COR-L47 (cell line): ENCODE data around the gene DOCK1.

Source experiments
- DNase-seq: peaks from one replicate; lab custom pipeline; 2025; lab: John Stamatoyannopoulos, UW

Gene DOCK1

DNA sequence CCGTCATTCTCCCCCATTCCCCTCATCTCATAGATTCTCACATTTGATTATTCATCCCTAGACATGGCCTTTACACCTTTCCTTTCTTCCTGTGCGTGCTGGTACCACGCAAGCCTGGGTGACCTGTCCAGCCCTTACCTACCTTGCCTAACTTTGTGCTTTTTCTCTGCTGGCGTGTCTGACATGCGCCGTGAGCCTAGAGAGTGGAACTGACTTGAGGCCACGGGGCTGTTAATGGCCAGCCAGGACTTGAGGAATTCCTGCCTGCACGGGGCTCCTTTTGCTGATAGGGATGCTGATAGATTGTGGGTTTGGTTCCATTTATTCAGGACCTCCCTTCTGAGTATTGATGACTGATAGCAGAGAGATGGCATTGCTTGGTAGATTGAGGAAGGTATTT lies 134.2 kb downstream of the DOCK1 start:
- no peak for DNase-seq

DNA sequence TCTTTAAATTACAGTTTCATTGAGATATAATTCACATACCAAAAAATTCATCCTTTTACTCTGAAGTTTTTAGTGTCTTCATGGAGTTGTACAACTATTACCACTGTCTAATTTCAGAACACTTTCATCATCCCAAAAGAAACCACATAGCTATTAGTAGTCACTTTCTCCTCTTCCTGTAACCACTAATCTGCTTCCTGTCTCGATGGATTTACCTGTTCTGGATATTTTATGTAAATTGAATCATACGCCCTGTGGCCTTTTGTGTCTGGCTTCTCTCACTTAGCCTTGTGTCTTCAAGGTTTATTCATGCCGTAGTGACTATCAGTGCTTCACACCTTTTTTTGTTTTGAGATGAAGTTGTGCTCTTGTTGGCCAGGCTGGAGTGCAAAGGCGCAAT lies 135.5 kb downstream of the DOCK1 start:
- no peak for DNase-seq

DNA sequence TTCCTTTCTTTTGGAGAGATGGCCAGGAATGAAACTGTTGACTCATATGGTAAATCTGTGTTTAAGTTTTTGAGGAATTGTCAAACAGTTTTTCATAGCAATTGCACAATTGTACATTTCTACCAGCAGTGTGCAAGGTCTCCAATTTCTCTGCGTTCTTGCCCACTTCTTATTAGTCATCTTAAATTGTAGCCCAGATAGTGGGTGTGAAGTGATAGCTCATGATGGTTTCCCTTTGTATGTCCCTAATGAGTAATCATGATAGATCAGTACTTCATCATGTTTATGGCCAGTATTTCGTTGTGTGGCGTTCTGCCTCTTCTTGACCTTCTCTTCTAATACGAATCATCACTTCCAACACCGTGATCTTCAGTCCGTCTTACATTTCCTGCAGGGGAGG lies 136.3 kb downstream of the DOCK1 start:
- no peak for DNase-seq

DNA sequence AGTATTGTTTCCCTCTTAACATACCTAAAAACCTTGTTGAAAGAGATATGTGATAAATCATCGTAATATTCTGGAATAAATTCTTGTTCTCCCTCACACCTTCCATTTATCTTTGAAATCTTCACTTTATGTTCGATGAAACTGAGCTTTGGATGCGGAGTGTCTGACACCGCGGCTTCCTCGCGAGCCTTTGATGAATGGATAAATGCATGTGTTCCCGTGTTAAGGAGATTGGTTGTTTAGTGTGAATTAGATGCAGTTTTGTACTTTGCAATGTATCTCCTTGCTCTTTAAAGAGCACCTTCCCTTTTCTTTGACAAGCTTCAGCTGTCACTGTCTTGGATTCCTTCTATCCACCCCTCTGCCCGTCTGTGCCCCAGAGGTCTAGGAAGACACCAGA lies 138.1 kb downstream of the DOCK1 start:
- no peak for DNase-seq

DNA sequence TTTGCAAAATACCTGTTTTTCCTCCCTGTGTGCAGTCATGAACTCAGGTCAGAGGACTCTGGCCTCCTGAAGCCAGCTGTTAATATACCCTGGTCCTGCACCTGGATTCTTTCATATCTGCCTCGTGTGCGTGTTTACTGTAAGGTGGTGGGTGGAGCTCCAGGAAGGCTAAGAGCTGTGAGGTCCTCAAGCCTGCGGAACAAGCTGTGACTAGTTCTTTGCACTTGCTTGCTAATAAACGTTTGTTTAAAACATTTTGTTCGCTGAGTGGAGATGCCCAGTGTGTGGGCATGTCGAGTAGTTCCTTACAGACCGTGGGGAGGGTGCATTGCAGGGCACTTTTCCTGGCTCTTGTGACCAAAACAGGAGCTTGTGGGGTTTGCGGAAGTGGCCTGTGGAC lies 139.0 kb downstream of the DOCK1 start:
- DNase-seq, result no peak

DNA sequence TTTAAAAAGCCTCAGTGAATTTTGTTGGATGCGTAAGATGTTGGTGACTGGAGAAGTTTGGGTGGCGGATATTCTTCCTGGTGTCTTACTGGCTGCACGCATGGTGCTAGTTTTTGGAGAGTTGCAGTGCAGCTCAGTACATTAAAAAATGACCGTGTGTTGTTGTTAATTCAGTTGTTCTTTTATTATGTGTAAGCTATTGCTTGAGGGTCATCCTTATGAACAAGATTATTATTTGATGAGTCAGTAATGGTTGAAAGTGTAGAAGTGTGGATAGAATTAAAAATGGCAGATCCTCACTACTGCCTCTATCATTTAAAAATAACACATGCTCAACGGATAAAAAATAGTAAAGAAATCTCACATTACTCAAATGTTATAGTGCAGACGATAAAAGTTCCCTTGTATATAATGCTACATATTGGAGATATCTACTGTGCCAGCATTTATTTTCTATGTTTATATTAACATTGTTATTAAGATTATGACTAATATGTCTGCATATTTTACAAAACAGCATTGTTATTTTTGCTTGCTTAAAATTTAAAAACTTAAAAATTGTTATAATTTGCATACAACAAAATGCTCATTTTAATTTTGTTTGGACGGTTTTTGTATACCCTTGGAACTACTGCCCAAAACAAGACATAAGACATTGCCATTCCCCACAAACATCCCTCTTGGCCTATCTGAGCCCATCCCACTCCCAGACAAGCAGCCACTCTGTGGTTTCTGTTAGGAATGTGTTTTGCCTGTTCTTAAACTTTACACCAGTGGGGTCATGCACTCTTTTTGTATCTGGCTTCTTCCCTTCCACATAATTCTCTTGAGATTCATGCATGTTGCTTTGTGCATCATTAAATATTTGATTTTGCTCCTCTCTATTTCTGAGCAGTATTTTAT lies 142.0 kb downstream of the DOCK1 start:
- no peak for DNase-seq

DNA sequence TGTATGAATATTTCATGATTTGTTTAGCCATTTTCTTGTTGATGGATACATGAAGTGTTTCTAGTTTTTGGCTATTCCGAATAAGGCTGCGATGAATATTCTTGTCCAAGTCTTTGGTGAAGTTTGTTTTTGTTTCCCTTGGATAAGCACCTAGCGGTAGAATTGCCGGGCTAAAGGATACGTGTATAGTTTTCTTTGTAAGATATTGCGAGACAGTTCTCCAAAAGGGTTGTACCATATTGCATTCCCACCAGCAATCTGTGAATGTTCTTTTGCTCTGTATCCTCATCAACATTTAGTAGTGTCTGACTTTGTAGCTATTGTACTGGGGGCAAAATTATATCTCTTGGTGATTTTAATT lies 142.6 kb downstream of the DOCK1 start:
- no peak for DNase-seq

DNA sequence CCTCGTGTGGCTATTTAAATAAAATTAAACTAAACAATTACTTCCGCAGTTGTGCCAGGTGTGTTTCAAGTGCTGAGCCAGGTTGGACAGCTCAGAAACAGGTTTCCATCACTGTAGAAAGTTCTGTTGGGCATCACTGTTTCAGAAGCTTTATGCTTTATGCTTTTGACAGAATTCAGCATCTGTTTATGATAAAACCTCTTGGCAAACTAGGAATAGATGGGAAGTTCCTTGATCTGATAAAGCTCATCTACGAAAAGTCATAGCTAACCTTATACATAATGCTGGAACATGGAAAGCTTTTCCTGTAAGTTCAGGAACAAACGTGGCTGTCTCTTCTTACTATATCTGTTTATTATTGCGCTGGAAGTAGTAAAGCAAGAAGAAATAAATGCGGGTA lies 143.4 kb downstream of the DOCK1 start:
- DNase-seq, result no peak

DNA sequence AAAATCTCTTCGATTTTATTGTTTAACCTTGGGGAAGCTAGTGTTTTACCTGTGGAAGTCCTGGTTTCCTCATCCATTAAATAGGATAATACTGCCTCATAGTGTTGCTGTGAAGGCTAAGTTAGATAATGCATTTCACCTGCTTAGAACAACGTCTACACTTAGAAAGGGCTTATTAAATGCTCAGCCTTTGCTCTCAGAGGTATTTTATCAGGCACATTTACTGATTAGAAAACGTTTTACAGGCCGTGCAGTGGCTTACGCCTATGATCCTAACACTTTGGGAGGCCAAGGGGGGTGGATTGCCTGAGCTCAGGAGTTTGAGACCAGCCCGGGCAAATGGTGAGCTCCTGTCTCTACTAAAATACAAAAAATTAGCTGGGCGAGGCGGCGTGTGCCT lies 146.8 kb downstream of the DOCK1 start:
- no peak for DNase-seq

DNA sequence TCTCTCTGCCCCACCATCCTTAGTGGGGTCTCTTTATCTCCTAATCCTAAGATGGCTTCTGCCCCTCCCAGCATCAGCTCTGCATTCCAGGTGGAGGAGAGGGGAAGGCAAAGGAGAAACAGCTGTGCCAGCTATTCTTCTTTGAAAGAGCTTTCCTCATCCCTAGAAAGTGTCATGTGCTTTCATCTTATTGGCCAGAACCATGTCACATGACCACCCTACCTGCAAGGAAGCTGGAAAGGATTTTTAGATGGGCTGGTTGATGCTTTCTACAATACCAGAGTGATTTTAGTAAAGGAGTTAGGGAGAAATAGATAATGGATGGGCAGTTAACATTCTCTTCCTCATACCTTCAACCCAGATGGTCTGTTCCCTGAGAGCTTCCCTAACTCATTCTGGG lies 150.0 kb downstream of the DOCK1 start:
- DNase-seq, result no peak

DNA sequence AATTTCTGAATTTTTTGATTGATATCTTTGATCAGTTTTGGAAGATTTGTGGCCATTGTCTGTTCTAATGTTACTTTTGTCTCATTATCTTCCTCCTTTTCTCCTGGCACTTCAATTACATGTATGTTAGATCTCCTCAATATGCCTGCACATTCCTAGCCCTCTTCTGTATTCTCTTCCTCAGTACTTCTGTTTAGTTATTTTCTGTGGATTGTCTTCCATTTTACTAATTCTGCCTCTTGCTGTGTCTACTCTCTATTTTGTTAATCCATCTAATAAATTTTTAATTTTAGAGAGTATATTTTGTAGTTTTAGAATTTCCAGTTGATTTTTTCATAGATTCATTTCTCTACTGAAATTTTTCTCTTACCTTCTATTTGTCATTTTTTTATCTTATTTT lies 154.1 kb downstream of the DOCK1 start:
- no peak for DNase-seq

DNA sequence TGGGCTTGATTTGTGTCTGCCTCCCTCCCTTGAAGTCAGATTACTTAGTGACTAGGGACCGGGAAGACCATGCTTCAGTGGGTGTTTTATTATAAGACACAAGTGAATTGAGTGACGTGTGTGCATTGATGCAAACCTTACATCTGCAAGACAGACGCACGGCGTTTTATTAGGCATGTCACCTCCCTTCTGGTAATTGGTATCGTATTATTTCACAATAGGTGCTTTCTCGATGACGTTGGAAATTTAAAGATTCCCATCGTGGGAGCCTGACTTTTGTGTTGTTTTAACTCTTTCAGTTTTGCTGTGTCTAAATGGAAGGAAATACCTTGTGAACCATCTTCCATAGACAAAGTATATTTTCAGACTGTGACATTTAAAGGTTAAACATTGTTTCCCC lies 158.5 kb downstream of the DOCK1 start:
- DNase-seq, result no peak

DNA sequence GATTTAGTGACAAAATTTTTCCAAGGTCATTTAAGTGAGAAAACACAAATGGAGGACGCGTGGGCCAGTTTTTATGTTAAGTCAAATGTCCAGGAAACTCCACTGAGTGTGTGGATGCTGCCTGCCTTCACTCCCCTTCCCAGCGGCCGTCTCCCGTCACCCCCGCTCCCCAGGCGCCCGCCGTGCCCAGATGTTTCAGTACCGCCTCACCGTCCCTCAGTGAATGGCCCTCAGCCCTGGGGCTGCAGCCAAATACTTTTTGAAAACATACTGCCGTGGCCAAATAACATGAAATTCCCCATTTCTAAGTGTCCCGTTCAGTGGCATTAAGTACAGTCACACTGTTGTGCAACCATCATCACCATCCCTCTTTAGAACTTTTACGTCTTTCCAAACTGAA lies 159.2 kb downstream of the DOCK1 start:
- DNase-seq, result no peak

DNA sequence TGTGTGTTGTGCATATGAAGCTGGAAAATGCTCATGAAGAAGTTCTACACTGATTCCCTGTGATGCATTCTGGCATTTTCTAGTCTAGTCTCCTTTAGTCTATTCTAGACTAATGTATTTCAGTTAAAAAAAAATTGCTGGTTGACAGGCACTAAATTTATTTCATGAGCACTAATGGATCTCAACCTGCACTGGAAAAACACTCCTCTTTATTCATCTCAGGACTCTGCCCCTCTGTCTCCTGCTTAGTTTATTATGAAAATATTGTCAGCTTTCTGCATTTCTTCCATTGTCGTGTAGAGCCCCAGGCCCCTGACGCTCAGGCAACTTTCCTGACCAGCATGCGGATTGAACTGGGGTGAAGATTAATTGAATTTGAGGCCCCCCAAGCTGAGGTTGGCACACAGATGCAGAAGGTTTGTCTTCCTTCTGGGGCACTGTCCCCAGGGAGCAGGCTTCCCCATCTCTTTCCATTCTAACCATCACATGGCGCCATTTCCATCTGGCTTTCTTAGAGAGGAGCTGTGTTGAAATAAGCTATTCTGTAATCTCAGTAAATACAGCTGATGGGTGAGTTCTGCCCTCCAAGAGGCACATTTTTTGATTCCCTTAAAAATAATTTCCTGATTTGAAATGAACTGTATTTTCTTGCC lies 162.4 kb downstream of the DOCK1 start:
- DNase-seq, result no peak

DNA sequence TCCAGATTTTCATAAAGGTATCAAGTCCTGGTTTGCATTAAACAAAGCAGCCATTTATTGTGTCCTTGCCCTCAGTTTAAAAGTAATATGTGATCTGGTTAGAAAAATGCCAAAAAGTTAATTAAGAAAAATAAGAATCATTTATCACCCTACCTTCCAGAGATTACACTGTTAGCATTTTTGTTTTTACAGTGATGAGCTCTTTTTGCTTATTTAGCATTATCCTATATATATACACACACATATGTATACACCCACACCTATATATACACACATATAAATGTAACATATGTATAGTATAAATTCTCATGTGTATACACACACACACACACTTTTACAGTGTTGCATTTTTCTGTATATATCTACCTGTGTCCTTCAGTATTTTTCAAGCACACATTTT lies 163.3 kb downstream of the DOCK1 start:
- DNase-seq, result no peak

DNA sequence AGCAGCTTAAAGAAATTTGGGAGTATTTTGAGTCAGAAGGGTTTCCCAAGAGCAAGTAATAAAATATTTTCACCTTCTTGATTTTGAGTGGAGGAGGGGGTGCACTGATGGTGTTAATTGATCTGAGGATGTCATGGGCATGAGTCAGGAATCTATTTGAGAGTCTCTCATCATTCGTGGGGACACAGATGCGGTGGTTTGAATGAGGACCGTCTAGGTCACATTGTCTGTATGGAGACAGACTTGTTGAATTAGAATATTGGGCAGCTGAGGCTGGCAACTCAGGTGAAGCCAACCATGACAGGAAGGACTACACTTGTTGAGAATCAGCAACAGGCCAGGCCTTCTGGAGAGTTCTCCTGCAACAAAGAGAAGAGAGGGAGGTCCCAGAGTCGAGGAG lies 164.2 kb downstream of the DOCK1 start:
- DNase-seq, result no peak

DNA sequence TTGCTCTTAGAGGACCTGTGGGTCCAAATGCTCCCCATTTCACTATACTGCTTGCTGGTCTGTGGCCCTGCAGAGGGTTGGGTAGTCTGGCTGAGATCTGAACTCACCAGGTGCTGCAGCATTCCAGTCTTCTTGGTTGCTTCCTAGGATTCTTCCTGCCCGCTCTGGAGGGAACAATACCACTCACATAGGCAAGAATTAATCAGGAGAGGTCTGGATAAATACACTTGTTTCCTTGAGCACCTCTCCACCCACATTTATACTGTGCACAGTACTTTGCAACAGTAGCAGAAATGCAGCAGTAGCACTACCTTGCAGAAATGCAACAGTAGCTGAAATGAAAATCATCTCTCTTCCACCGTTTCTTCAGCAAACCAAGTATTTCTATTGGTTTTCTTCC lies 165.9 kb downstream of the DOCK1 start:
- no peak for DNase-seq

DNA sequence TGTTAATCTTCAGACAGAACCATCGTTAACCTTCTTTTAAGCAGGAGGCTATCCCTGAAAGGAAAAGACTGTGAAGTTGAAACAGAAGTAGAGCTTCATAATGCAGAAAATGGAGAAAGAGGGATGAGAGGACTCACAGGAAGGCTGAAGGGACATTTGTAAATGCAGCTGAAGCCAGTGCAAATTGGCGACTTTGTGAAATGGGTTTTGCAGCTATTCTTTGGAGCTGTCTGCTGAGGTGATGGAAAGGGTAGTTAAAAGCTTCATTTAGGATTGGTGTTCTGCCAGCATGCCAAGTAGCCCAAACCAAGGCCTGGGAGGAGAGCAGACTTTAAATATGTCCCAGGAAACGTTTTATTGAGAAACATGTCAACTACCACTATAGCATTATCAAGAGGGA lies 168.4 kb downstream of the DOCK1 start:
- no peak for DNase-seq

DNA sequence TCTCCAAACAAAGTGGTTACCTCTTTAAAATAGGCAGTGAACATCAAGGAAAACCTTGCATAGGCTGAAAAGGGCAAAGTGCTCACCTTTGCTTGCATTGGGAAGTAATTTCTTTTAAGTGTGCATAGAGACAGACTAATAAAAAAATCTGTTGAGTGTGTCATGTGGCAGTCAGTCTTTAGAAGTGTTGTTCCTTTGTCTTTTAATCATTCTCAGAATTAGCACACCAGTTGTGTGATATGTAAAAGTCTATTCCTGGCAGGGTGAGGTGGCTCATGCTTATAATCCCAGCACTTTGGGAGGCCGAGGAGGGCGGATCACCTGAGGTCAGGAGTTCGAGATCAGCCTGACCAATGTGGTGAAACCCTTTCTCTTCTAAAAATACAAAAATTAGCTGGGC lies 174.2 kb downstream of the DOCK1 start:
- DNase-seq, result no peak

DNA sequence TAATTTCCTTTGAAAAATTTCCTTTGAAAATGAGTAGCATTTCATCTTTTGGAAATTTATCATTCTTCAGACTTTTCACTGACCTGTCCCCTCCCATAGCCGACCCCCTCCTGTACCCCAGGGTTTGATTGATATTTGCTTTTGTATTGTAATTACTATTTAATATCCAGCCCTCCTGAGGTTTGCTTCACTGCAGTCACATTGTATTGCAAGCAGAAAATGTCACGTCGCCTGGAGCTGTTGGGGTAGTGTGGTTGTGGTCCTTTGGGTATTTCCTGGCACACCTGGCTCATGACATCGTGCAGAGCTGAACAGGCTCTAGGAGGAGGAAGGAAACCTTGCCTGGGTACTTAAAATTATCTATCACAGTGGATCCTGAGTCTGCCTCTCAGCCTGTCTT lies 175.1 kb downstream of the DOCK1 start:
- no peak for DNase-seq

DNA sequence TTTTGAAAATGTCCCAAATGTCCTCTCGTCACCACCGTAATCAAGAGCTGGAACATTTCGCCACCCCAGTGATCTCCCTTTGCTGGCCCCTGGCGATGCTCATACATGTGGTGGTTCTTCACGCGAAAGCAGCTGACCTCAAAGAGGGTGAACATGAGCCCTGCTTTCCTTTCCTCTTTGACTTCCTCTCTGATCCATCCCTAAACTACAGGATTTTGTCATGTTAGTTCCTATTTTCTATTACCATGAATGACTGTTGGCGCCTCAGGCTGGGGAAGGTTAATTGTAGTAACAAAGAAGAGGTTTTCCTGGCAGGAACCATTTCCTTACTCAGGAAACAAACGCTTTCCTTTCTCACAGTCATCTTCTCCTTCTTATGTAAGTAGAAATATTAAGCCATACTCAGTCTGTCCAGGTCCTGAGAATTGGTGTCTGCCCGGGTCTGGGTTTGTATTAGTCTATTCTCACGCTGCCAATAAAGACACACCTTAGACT lies 176.7 kb downstream of the DOCK1 start:
- no peak for DNase-seq

DNA sequence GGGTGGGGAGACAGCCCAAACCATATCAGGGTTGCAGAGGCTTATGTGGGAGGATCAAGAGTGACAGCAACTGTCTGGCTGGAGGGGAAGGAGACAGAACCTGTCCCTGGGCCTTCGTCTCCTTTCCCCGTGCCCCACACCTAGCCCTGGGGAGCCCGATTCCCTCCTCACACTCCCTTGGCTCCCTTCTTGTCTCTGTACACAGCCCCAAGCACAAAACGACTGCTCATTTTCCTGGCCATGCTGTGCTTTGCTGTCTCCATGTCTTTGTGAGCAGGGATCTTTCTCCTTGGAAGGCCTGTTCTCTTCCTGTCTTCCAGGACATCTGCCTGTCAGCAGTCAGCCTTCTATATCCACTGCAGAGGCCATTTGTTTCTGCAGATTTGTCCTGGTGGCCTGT lies 177.4 kb downstream of the DOCK1 start:
- no peak for DNase-seq

DNA sequence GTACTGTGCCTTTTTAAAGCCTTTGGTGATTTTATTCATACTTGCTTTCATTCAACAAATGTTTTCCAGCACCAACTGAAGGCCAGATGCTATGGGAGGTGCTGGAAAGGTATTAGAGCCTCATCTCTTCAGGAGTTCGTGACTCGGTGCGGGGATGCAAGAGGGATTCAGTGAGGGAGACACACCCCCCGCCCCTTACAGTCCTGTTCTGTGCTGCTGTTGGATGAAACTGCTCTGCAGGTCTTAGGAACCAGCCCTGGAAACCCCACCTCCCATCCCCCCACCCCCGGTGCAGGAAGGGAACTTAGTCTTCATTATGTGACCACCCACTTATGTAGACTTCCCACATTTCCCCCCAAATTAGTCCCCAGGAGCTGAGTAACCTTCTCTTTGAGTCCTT lies 180.7 kb downstream of the DOCK1 start:
- DNase-seq, result no peak

DNA sequence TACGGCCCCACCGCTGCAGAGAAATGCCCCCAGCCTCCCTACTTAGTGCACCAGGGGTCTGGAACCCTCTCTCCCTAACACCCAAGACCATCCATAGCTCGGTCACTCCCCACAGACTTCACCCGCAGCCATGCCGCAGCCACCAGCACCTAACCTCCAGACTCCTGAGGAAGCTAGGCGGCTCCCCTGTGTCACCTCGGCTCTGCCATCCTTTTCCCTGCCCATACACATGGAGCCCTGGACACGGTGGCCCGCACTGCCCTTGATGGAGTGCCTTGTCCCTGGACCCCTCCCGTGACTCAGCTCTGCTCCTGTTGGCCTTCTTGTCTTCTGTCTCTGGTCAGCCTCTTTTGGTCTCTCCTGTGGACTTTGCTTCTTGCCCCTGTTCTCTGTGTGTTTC lies 183.7 kb downstream of the DOCK1 start:
- no peak for DNase-seq
